ENCODE results near the gene PPP2R5A.

- TF ChIP-seq SIN3A (IDR thresholded peaks at IDR 0.05; ENCODE audit: borderline replicate concordance, low read depth, low read length) (no peak), CTCF (IDR thresholded peaks at IDR 0.05) (no peak), TAF1 (IDR thresholded peaks at IDR 0.05; ENCODE audit: borderline replicate concordance, low read depth, low read length) (no peak)
Observed at GRCh38 chr1:212244441-212244840, 40.8 kb upstream of the PPP2R5A start.
